Activated CD8-positive, alpha-beta memory T cell treated with anti-CD3 and anti-CD28 coated beads for 1 hour (primary cell): ENCODE measurements around the gene RNF6.
"Not testable (repeated sequence)": the region's sequence is repeated elsewhere in the genome, so short reads cannot be mapped to it uniquely, and the experiment has no call there.

Source experiments
- DNase-seq, 2 donors: peaks; one replicate each; pipeline ENCODE4 v3.0.0-alpha.2; 2020; ENCODE audit warnings: low read depth in 1 of 2; ENCODE audit errors: extremely low read depth in 1 of 2

RNF6 gene

DNA sequence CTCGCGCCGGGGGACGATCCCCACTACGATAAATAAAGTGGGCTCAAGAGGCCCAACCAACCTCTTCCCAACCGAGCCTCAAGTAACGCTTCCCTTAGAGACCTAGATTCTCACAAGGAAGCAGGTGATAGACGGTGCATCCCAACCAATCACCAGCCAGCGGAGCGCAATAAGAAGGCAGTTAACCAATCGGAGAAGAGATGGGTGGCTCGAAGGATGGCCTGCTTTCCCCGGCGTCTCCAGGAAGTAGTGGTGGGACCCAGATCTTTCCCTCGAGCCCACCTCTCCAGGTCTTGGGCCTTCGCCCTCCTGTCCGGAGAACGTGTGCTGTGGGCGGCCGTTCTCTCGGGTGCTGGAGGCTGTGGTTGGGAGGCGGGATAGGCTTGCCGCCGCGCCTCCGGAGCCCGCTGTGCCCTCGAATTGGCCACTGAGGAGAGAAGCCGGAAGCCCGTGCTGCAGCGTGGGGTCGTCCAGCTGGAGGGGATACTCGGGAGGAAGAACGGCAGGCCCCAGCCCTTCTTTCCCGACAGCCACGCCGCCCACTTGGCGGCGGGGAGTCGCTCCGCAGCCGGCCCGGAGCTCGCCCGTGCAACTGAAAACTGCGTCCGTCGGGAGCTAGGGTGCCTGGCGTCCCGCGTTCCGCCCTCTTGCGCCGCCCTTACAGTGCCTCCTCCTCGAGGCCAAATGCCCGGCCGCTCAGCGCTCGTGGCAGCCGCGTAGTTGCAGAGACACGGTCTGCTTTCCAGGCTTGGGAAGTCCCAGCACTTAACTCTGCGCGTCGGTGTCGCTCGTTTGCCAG lies at the start of gene RNF6:
Gene RNF6 (minus strand): TSS at position 594 of the 799 bp plus-strand sequence. CDS start 2,665 bp downstream, outside the sequence.
- DNase-seq, result peak; percentile 71 to 83

DNA sequence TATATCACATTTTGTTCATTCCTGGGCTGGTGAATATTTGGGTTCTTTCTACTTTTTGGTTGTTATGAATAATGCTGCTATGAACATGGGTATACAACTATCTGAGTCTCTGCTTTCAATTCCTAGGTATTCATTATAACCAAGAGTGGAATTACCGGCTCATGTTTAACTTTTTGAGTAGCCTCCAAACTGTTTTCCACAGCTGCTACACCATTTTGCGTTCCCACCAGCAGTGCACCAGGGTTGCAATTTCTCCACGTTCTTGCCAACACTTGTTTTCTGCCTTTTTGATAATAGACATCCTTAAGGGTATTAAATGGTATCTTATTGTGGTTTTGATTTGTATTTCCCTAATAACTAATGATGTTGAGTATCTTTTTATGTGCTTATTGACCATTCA lies 48.6 kb upstream of the RNF6 start:
- DNase-seq, result no peak

DNA sequence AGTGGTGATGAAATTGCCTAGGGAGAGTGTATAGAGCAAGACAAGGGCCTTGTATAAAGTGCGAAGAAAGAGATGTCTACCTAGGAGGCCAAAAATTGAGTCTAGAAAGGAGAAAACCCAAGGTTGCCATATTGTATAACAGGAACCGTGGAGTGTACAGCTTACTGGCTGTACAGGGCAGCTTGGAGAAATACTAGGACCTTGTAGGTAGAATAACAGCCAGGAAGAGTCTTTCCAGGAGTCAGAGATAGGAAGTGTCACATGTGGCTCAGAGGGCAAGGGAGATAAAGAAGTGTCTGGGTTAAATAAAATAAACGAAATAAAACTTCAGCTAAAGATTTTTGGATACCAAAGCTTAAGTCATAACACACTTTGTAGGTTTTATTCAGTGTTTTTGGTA lies 44.2 kb upstream of the RNF6 start:
- DNase-seq, result no peak

DNA sequence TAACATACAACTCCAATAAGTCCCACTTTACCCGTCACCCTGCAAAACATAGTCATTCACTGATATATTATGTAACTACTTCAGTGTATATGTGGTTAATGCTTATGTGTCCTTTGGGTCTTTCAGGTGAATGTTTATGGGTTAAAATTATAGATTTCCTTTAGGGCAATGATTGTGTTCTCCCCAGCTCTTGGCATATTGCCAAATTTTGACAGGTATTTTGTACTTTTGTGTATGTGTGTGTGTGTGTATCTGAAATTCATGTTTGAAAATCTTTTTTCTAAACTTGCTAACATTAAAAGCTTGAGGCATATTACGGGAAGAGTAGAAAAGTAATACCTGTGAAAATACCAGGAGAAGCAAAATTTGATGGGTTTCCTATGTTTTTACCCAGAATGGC lies 40.0 kb upstream of the RNF6 start:
- no peak for DNase-seq

DNA sequence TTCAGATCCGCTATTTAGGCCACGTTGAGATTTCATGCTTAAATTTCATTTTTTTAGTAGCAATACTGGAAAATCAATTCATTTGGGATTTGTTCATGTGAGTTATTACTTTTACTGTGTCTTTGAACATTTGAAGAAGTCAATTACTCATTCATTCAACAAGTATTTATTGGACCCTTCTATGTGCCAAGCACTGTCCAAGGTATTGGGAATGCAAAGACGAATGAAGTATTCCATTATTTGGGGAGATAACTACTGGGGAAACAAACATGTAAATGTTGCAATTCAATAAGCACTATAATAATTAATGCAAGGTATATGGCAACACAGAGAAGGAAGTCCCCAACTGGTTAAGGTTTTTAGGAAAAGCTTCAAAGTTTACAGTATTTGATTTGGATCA lies 37.5 kb upstream of the RNF6 start:
- no peak for DNase-seq

DNA sequence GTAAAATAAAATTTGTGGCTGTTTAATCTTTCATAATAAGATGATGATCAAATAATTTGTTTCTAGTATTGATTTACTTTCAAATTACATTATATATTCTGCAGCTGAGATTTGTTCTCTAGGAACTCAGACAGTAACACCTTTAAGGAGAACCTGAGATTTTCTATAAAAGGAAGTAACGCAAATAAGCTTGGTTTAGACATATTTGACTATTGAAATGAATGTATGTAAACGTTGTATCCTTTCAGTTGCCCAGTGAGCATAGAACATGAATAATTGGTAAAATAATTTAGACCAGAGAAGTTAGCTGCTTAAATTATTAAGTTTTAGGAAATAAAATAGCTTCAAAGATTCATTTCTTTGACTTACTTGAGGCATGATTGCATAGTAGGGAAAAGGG lies 34.9 kb upstream of the RNF6 start:
- DNase-seq, result no peak

DNA sequence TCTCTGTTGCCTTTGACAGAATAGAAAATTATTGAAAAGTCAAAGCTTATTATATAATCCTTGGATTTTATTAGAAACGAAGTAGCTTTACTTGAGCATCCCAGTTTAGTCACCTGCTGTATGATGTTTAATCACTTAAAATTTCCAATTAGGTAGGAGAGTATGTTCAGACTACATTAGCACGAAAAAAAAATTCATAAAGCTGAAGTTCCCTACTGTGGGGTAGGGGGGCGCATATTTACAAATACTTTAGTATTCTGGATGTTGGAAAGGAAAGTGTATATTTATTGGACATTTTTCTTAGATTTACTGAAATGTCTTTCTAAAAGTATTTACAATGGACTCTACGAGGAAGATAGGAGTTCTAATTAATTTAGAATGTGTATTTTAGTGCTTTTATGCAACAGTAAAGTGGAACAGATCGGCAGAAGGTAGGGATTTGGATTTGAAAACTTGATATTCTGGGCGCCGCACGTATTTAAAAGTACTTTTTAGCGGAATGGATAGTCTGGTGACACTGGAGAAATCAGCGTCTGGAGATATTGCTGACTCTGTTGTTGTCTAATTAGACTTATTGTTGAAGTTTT lies 33.7 kb upstream of the RNF6 start:
- DNase-seq, result no peak

DNA sequence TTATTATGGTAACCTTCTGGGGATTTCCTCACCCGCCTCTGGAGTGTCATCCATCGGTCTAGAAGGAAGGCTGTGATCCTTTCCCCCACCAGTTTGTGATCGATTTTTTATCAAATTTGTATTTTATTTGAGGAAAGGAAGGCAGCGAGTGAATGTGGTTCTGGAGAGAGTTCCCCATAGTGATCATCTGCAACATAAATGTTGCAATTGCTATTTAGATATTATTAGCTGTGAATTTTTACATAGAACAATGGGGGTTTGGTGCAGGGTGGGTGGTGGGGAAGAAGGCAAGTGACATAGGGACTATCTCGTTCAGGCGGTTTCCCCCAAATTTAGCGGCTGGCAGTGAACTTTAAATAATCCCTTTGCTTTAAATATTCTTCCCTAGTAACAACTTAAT lies 33.0 kb upstream of the RNF6 start:
- DNase-seq, result no peak

DNA sequence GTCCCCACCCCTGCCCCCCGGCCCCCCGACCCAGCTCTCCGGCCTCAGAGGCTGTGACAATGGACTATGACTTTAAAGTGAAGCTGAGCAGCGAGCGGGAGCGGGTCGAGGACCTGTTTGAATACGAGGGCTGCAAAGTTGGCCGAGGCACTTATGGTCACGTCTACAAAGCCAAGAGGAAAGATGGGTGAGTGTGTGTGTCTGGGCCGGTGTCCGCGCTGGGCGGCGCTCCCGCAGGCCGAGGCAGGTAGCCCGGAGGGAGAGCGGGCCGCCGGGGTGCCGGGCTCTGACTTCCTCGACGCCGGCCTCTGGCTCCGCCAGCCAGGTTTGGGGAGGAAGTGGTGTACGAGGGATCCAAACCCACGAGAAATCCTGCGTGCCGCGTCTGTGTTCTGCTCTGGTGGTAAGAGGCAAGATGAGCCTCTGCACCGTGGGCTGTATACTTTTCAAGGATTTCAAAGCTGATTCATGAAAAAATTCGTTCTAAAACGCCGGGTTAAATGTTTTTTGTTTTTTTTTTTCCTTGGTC lies 32.5 kb upstream of the RNF6 start:
- DNase-seq, result peak in 1 of 2 donors; percentile 26

DNA sequence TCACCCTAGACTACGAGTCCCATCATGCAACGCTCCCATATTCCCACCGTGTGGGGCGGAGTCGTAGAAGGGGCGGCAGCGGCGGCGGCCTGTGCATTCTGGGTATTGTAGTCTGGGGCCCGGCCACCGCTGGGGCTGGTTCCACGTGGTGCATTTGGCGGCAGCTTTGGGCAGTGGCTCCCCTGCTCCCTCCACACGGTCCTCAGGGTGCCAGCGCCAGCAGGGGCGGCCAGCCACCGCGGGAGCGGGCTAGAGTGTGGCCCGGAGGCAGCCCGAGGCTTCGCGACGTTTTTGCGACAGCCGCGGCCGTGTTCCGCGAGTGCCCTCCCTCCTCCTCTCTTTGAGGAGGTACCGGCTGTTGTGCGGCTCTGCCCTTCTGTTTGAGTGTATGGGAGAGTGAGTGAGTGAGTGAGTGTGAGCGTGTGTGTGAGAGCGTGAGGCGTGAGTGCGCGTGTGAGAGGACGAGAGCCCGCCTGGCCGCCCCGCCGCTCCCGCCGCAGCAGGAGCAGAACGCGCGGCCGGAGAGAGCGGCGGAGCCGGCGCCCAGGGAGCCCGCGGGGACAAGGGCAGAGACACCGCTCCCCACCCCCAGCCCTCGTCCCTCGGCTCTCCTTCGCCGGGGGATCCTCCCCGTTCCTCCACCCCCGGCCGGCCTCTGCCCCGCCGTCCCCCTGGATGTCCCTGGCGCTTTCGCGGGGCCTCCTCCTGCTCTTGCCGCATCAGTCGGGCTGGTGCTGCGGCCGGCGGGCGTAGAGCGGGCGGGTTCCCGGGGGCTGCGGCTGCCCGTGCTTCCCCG lies 31.9 kb upstream of the RNF6 start, which contains the start of gene CDK8:
Gene CDK8 (plus strand): TSS at position 343 of the 796 bp plus-strand sequence. CDS start 513 bp downstream, outside the sequence.
- peak; percentile 73 to 77 for DNase-seq

DNA sequence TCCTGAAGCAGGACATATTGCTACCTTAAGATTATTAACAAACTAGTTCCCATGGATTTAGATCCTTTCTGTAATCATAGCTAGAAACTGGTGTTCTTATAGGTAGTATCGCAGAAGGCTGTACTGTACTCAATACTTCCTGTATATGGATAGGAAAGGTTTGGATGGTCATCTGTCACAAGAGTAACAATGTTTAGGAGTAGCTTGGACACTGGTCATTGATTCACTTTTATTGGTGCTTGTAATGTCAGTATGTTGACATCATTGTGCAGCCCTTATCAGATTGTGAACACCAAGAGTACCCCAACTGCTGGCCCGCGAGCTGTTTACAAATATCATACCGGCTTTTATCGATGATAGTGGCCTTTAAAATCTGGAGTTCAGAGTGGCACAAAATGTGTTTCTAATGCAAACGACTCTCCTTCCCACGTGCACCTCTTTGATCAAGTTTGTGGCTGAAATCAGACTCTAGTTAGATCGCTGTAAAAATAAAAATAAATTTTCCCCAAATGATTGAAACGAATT lies 31.2 kb upstream of the RNF6 start:
- DNase-seq, result no peak

DNA sequence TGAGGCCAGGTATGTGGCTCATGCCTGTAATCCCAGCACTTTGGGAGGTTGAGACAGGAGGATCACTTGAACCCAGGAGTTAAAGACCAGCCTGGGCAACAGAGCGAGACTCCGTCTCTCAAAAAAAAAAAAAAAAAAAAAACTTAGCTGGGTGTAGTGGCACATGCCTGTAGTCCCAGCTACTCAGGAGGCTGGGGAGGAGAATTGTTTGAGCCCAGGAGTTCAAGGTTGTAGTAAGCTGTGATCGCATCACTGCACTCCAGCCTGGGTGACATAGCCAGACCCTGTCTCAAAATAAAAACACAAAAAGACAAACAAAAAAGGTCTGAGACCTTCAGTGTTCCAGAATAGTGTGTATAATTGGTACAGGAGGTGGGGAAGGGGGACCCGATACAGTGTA lies 29.9 kb upstream of the RNF6 start:
- DNase-seq, result not testable (repeated sequence)

DNA sequence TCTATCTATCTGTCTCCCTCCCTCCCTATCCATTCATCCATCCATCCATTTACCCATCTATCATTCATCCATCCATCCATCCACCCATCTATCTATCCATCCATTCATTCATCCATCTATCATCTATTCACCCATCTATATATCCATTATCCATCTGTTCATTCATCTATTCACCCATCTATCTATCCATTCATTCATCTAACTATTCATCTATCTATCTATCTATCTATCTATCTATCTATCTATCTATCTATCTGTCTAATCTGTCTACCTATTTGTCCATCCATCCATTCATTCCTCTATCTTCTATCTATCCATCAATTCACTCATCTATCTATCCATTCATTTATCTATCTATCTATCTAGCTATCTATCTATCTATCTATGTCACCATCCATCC lies 27.4 kb upstream of the RNF6 start:
- no peak for DNase-seq

DNA sequence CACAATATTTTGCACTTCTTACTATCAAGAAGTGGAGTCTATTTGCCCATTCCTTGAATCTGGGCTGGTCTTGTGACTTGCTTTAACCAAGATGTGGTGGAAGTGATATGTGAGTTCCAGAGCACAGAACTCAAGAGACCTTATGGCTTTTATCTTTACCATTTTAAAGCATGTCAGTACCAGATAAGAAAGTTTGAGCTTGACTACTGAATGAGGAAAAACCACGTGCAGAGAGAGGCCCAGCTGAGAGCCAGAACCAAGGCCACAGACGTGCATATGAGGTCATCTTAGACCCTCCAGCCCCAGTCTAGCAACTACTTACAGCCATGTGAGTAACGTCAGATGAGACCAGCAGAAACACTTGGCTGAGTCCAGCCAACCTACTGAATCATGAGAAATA lies 25.5 kb upstream of the RNF6 start:
- DNase-seq, result no peak

DNA sequence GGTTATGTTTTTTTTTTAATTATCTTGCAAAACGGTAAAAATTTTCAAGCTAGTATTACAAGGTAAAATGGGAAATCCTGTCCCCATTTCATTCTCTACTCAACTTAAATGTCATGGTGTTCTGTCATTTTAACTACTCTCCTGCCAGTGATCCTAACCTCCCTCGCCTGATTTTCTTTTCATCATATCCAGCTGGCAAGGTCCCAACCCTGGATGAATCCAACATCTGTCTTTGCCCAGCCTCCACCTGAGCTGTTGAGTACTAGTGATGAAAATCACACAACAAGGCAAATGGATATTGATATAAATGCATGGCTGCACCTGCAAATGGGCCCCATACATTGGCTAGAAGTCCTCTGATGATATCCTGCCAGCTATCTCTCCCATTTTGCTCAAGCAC lies 24.9 kb upstream of the RNF6 start:
- DNase-seq, result no peak

DNA sequence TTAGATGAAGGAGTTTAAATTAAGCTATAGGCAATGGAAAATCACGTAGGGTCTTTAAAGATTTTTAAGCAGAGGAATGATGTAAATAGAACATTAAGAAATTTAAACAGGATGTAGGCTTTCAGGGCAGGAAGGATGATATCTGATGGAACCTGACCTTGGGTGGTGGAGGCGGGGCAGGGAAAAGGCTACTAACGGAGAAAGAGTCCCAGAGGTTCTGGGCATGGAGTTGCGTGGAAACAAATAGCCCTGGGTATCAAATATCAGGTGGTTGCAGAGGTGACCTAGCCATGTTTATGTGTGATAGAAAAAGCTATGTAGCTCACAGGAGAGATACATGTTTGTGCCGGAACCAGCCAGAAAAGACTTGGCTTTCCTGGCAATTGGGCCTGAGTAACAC lies 24.0 kb upstream of the RNF6 start:
- no peak for DNase-seq

DNA sequence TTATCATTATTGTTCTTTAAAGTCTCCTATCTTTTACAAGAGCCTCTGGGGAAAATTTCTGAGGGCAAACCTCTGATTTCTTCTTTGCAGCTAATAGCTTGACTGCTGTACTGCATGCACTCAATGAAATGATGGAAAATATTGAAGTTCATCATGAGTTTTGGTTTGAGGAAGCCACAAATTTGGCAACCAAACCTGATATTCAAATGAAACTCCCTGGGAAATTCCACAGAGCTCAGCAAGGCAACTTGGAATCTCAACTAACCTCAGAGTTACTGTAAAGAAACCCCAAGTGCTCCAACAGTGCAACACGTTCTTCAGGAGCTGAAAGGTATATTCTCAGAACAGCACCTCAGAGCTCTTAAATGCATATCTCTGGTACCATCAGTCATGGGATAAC lies 14.2 kb upstream of the RNF6 start:
- DNase-seq, result no peak

DNA sequence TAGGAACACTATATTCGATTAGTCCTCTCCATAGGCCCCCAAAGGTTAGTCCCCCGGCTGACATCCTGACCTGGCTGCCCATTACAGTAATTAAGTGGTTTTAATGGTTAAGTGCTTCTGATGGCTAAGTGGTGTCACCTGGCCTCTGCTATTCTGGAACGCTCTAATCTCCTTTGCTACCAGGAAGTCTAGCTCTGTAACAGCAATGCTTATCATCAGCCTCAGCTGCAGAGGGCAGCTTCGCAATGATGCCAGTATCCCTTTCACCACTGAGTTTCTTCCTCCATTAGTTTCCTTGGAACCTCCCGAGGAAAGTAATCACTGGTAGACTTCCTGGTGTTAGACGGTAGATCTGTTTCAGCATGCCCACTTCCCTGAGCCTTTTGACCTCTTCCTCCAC lies 8.6 kb upstream of the RNF6 start:
- no peak for DNase-seq

DNA sequence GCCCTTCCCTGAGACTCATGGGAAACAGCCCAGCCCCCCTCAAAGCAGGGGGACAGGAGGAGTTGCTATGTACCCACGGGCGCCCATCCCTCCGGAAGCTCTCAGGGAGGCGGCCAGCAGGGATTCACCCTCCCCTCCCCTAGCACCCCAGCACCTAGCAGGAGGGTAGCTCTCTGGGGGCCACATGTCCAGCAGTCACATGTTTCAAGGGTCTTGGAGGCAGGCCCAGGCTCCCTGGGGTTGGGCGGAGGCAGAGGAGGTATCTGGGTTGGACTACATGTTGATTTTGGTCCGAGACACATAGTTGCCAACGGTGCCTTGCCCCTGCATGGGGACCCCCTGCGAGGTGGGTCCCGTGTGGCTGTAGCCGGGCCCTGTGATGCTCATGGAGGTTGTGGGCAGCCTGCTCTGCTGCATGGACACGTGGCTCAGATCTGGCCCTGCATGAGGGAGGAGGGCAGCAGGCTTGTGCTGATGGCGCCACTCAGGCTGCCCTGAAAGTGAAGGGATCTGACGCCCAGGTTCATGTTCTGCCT lies 7.0 kb upstream of the RNF6 start:
- no peak for DNase-seq

DNA sequence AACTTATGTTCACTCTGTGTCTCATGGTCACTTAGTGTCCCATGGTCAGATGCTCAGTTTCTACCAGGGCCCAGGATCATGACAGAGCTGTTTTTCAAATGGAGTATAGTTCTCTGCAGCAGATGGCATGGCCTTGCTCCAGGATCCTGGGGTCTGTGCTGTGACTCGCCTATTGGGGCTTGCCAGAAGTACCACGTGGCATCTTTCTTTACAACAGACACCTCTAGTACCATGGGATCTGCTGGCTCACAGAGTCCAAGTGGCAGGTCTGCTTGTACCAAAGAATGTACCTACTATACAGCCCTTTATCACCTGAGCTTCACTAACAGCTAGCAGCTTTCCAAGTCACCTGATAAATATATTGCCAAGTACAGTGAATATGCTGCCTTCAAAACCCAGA lies 6.0 kb upstream of the RNF6 start:
- no peak for DNase-seq
